ENCODE data around the gene OR7C1.
"Not testable (repeated sequence)": the region's sequence is repeated elsewhere in the genome, so short reads cannot be mapped to it uniquely, and the experiment has no call there.

Gene OR7C1

DNA sequence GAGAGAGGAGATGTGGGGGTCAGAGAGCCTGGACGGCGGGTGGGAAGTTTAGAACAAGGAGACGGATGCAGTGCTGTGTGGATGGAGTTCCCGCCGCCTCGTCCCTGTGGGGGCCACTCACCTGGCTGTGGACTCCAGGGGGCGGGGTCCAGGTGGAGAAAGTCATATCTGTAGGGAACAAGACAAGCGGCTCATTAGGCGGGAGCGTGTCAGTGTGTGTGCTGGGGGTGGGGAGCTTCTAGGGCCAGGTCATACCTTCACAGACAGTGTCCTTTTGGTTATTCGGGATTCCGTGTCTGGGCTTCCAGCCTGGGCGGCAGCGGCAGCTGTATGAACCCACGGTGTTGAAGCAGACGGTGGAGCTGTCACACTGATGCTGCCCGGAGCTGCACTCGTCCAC is 69.6 kb downstream of the OR7C1 start:
- not testable (repeated sequence) for DNase-seq (ENCODE audit: low read depth)

DNA sequence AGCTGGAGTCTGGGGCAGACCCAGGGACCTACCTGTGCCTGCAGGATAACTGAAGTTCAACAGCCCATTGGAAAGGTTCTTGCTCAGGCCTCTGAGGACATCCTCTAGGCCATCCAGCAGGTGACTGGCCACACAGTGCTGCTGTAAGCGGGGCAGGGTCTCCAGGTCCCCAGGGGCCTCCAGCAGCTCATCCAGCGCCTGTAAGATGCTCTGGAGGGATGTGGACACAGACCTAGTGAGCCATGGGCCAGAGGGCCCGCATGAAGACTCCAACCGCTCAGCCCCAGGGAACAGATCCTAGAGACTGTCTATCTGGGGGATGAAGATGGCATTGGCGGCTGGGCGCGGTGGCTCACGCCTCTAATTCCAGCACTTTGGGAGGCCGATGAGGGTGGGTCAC is 70.6 kb downstream of the OR7C1 start:
- no peak for DNase-seq (ENCODE audit: low read depth)

DNA sequence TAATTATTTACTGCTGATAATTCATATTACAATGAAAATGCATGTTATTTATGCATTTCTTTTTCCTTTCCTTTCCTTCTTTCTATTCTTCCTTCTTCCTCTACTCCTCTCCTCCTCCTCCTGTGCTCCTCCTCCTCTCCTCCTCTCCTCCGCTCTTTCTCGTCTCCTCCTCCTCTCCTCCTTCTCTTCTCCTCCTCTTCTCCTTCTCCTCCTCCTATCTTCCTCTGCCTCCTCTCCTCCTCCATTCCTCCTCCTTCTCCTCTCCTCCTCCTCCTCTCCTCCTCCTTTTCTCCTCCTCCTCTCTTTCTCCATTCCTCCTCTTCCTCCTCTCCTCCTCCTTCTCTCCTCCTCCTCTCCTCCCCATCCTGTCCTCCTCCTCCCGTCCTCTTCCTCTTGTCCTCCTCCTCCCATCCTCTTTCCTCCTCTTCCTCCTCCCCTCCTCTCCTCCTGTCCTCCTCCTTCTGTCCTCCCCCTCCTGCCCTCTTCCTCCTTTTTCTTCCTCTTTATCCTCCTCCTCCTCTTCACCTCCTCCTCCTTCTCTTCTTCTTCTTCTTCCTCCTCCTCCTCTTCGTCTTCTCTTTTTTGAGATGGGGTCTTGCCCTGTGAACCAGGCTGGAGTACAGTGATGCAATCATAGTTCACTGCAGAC is 71.4 kb downstream of the OR7C1 start:
- no peak for DNase-seq (ENCODE audit: low read depth)

DNA sequence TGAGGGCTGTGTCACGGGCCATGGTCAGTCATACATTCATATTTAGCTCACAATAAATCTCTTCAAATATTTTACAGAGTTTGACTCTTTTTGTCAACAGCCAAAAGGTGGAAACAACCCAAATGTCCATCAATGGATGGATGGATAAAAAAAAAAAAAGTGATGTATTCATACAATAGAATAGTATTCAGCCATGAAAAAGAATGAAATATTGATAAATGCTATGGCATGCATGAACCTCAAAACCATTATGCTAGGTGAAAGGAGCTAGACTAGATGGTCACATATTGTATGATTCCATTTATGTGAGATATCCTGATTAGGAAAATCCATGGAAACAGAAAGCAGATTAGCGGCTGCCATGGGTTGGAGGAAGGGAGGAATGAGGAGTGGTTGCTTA is 72.9 kb downstream of the OR7C1 start:
- no peak for DNase-seq (ENCODE audit: low read depth)

DNA sequence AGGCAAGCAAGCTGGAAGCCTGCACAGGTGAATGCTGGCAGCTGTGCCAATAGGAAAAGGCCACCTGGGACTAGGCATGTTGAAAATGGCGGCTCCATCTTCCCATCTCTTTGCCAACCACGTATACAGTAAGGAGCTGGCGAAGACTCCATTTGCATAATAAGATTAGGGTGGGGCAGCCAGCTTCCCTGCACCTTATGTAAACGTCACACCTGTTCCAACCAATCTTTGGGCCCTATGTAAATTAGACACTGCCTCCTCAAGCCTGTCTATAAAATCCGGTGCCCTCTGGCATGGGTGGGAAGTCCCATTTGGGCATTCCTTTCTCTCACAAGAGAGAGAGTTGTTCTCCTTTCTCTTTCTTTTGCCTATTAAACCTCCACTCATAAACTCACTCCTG is 73.4 kb downstream of the OR7C1 start:
- no peak for DNase-seq (ENCODE audit: low read depth)

DNA sequence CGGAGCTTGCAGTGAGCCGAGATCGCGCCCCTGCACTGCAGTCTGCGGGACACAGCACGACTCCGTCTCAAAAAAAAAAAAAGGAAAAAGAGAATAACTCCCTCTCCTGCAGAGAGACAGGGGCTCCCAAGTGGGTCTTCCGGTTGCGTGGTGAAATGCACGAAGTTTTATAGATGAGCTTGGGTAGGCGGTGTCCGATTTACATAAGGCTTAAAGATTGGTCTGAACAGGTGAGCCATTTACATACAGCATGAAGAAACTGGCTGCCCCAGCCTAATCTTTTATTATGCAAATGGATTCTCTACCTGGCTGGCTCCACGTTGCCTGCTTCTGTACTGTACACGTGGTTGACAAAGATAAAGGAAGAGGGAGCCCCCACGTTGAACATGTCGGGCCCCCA is 76.2 kb downstream of the OR7C1 start:
- no peak for DNase-seq (ENCODE audit: low read depth)

DNA sequence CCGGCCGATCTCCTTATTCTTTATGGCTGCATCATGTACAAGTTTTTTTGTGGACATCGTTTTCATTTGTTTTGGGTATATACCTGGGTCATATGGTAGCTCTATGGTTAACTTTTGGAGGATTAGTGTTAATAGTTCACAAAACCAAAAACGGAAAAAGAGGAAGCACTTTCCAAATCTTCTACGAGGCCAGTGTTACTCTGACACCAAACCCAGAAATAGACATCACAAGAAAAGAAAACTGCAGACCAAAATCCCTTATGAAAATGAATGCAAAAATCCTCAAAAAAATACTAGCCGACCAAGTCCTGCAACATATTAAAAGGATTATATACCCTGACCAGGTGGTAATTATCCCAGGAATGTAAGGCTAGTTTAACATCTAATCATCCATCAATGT is 86.4 kb downstream of the OR7C1 start:
- no peak for DNase-seq (ENCODE audit: low read depth)
